HG03175 (cell line): ENCODE data around the gene RABGAP1.

Experiments
- ATAC-seq: cut with Tn5 transposase; IDR thresholded peaks from one replicate; pipeline ENCODE4 v1.9.1; 2021; ENCODE audit warnings: mild to moderate bottlenecking, moderate library complexity; ENCODE audit not compliant: unreplicated experiment

The RABGAP1 gene

DNA sequence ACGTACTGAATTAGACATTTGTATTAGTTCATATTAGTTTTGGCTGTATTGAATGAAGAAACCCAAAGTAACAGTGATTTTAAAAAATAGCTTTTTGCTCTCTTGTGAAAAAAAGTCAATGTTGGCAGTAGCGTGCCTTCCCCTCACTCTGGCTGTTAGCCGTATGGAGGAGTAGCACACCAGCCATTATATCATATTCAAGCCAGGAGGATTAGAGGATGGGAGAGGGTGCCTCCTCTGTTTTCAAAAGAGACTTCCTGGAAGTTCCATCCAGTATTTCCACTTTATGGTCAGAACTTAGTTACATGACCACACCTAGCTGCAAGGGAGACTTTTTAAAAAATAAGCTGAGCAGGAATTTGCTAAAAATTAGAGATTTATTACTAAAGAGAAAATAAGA is 133.8 kb downstream of the RABGAP1 start:
- no peak for ATAC-seq

DNA sequence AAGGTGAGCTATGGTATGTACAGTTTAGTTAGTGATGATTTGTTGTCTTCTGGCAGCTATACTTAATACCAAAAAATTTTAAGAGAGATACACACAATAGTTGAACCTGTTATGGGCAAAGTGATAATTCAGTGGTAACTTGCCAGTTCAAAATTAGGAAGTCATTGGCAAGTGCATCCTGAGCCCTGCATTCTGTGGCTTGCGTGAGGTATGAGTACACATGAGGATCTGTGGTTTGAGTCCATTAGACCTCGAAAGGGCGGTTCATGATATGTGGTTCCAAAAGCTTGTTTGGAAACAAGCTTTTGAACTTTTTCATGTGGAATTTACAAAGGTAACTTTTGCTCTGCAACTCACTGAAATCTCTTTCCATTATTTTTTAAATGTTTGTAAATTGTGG is 139.6 kb downstream of the RABGAP1 start:
- no peak for ATAC-seq

DNA sequence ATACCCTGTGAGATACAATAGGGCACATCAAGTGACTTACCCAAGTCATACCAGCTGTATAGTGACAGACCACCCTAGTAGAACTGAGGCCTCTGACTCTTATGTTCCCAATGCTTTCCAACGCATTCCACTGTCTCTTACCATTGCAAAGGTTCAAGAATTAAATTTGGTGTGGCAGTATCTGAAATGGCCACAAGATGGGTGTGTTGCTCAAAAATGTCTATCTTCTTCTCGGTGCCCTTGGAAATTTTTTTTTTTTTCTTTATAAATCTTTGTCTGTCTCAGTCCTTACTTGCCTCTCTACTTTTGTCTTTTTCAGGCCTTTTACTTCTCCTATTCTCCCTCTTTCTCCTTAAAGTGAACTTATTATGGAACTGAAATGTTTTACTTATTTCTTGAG is 141.0 kb downstream of the RABGAP1 start:
- no peak for ATAC-seq

- ATAC-seq: no peak
Measured at GRCh38 chr9:123083680-123084079, 142.9 kb downstream of the RABGAP1 start.

GRCh38 chr9:123084256-123084655 is 143.4 kb downstream of the RABGAP1 start:
- ATAC-seq: no peak

- ATAC-seq: no peak
Measured at GRCh38 chr9:123085916-123086315, 145.1 kb downstream of the RABGAP1 start.

DNA sequence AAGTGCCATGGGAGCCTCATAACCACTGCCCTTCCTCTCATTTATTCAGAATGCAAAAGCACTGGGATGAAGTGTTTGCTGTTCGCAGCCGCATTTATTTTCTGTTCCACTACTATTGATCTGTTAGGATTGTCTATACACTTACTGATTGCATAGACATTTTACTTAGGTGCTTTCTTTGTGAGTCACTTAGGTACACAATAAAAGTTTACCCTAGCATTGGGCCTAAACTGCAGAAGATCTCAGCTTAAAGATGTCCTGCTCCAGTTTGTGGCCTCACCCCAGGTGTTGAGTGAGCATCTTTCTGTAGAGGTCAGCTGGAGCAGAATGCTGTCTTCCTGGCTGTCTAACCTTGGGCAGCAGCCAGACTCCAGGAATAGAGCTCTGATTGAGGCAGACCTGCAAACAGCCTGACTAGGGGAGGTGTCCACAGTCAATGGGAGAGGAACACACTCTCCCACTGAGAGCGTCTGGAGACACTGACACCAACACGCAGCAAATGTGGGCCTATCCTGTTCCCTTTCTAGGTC is 146.6 kb downstream of the RABGAP1 start:
- ATAC-seq: no peak

DNA sequence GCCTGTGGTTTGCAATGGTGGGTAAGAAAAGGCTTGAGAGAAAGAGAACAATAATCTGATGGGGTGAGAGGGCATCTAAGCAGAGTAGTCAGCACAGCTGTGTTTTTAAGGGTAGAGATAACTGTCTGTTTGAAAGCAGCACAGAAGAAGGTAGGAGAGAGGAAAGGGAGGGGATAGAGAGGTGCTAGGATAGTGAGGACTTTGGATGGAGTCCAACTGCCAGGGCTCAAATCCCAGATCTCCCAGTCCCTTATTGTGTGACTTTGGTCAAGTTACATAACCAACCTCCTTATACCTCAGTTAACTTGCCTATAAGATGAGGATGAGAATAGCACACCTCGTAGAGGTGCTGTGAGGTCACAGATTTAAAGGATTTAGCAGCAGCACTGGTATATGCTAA is 148.2 kb downstream of the RABGAP1 start:
- no peak for ATAC-seq

GRCh38 chr9:123089790-123090189 is 149.0 kb downstream of the RABGAP1 start:
- no peak for ATAC-seq

DNA sequence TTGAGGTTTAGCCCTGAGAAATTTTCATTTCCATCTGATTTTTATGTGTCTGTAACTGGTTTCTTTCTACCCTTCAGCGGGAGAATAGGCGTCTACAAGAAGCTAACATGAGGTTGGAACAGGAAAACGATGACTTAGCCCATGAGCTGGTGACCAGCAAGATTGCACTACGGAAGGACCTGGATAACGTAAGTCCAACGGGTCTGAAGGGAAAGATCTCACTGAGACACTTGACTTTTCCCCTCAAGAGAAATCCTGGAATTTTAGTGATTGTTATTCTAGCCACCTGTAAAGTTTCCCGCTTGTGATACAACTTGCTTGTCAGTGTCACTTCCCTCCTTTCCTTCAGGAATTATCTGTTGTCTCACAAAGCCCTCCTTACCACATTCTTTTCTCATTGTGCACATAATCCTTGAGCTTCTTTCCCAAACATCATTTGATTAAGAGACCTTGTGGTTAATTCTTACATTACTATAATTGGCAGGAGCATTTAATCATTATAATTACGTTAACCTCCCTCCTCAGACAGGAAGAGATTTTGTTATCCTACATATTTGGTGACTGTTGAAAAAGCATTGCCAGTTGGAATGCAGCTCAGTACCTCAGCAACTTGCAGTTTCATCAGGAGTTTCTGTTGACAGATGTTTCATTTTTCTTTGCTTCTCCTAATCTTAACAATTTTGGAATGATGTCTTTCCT is 149.5 kb downstream of the RABGAP1 start:
- no peak for ATAC-seq

GRCh38 chr9:123090956-123091355 is 150.1 kb downstream of the RABGAP1 start:
- no peak for ATAC-seq

DNA sequence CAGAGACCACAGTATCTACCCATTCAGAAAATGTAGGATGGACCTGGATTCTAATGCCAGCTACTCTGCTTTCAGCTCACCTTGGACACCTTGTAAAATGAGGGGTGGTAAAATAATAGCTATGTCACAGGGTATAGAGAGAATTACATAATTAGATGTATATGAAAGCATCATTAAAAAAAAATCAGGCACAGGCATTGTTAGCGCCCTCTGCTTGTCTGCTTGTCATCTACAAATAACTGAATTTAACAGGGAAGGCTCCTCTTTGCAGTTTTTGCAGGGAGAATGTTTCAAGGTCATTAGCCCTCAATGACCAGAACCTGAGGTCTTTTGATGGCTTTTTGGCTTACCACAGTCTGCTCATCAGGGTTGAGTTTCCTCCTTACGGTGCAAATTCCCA is 150.6 kb downstream of the RABGAP1 start:
- ATAC-seq: no peak

GRCh38 chr9:123093141-123093540 is 152.3 kb downstream of the RABGAP1 start:
- ATAC-seq: no peak

- ATAC-seq: no peak
Measured at GRCh38 chr9:123096987-123097386, 156.2 kb downstream of the RABGAP1 start.

DNA sequence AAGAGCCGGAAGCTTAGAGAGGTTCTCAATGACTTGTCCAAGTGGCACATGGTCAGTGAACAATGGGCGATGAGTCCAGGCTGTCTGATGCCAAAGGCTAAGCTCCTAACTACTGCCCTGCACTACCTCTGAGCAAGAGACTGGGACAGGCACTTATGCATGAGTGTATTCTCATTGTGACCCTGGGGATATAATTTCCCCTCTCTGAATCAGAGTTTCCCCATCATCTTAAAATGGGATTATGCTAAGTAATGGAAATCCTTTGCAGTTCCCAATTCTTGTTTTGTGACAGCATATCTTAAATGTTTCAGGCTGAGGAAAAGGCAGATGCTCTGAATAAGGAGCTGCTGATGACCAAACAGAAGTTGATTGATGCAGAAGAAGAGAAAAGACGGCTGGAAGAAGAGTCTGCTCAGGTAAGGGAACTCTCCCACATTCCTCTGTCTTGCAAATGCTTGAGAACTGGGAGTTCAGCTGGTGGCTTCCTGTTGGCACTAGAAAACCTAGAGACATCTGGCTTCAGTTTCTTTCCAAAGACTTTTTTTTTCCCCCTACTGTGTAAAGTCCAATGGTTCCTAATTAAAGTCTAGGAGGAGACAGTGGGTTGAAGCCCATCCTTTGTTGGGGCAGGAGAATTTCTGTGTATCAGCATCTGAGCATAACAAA is 156.7 kb downstream of the RABGAP1 start:
- no peak for ATAC-seq

GRCh38 chr9:123098096-123098459 is 157.3 kb downstream of the RABGAP1 start:
- no peak for ATAC-seq

DNA sequence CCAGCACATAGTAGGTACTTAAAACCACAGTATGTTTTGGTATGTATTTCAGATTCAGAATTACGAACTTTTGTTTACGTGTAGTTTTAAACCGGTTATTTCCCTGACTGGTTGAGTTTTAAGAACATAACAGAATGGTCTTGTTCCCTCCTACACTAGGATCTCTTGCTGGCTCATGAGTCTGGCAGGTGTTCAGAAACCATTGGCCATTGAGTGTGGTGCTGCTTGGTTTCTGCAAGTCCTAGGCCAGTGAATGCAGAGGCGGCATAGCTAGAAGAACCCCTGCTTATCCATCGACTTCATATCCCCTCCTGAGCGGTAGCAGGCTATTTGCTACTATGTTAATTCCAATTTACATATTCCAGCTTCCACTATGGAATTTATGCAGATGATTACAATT is 158.2 kb downstream of the RABGAP1 start:
- ATAC-seq: no peak

- no peak for ATAC-seq
Measured at GRCh38 chr9:123099548-123099947, 158.7 kb downstream of the RABGAP1 start.

GRCh38 chr9:123102375-123103113 is 161.7 kb downstream of the RABGAP1 start:
- ATAC-seq: no peak

GRCh38 chr9:123104807-123105206 is 164.0 kb downstream of the RABGAP1 start:
- ATAC-seq: no peak

DNA sequence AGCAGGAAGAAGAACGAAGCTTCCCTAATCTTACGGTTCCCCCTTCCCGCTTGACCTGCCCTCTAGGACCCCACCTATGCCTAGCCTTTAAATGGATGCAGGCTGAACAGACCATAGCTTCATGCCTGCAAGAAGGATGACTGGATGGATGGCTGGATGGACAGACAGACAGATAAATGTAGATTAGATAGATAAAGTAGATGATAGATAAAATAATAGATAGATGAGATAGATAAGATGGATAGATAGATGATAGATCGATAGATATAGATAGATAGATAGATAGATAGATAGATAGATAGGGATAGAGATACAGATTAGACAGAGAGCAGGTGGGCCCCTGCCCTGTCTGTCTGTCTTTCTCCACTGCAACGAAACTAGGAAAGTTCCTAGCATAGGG is 164.7 kb downstream of the RABGAP1 start:
- ATAC-seq: no peak
